Coronary artery (tissue), 2 donors: Measurements from ENCODE around the gene RFT1.
"Not testable (repeated sequence)": the region's sequence is repeated elsewhere in the genome, so short reads cannot be mapped to it uniquely, and the experiment has no call there.

Source experiments
- DNase-seq: peaks from one replicate; pipeline ENCODE4 v3.0.0-alpha.2; 2017; ENCODE audit warnings: low spot score
- H3K27ac ChIP-seq, 2 donors: fragments of 200-600 bp; sonication (generic); one replicate each; pipeline ENCODE4 v1.5.1; 2016 to 2019
- H3K4me3 ChIP-seq: fragments of 200-600 bp; sonication (generic); 2 replicates; pipeline ENCODE4 v1.5.1; 2016; ENCODE audit warnings: mild to moderate bottlenecking, moderate library complexity
- TF ChIP-seq, protein P1 (sequence below): fragments of 200-600 bp; sonication (generic); IDR thresholded peaks from one replicate; pipeline ENCODE4 v1.5.1; 2019; ENCODE audit warnings: antibody characterized with exemption

RFT1 gene

DNA sequence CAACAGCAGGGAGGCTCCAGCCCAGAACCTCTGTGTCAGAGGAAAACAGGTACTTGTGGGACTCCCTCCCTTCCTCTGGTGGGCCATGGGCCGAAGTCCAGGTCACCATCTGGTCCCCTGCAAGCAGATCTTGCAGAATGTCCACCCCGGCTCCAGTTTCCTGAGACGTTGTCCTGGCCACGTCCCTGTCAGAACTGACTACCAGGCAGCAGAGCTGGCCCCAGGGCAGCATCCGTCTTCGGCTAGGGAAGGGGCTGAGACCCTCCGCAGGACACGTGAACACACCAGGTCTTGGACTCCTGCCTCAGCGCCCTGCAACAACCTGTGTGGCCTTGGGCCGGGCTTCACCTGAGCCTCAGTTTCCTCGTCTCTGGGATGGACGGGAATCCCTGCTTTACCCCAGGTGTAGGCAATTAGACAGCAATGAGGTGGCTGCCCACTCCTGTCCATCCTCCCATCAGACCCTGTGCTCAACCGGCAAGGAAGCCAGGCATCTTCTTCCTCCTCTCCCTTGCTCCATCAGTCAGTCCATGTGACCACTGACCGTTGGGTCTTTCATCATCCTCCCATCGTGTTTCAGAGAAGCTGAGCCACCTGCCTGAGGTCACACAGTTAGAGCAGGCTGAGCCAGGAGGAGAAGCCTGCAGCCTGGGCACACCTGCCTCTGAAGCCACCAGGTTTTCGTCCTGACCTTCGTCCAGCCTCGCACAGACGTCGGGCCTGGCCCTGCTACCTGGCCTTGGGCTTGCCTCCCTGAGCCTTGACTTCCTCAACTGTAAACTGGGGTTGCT lies 21.8 kb upstream of the RFT1 start:
- Histone ChIP-seq H3K27ac (no peak overlapping the region), H3K4me3 (no peak overlapping the region)
- no peak for DNase-seq
- TF ChIP-seq, protein P1, sequence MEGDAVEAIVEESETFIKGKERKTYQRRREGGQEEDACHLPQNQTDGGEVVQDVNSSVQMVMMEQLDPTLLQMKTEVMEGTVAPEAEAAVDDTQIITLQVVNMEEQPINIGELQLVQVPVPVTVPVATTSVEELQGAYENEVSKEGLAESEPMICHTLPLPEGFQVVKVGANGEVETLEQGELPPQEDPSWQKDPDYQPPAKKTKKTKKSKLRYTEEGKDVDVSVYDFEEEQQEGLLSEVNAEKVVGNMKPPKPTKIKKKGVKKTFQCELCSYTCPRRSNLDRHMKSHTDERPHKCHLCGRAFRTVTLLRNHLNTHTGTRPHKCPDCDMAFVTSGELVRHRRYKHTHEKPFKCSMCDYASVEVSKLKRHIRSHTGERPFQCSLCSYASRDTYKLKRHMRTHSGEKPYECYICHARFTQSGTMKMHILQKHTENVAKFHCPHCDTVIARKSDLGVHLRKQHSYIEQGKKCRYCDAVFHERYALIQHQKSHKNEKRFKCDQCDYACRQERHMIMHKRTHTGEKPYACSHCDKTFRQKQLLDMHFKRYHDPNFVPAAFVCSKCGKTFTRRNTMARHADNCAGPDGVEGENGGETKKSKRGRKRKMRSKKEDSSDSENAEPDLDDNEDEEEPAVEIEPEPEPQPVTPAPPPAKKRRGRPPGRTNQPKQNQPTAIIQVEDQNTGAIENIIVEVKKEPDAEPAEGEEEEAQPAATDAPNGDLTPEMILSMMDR: no peak

DNA sequence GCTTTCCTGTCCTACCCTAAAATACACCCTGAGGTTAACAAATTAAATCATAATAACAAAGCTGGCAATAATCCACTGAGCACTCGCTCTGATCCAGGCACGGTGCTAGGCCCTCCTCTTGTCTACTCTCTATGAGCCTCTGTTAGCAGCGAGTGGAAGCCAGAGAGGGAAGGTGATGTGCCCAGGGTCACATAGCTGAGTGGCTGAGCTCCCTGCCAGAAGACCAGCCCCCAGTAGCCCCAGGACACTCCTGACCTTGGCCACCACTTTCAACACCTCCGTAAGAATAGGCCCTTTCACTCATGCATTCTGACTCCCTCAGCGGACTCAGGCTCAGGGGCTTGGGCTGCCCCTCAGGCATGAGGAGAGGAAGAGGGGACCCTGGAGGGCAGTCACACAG lies 21.2 kb upstream of the RFT1 start:
- no peak overlapping the region for H3K27ac ChIP-seq
- no peak overlapping the region for H3K4me3 ChIP-seq
- DNase-seq: no peak

DNA sequence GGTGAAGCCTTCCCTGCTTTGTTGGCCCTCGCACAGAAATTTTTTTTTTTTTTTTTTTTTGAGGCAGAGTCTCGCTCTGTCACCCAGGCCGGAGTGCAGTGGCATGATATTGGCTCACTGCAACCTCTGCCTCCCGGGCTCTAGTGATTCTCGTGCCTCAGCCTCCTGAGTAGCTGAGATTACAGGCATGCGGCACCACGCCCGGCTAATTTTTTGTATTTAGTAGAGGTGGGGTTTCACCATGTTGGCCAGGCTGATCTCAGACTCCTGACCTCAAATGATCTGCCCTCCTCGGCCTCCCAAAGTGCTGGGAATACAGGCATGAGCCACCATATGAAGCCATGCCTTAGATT lies 20.8 kb upstream of the RFT1 start:
- H3K4me3 ChIP-seq, DNase-seq, H3K27ac ChIP-seq: not testable (repeated sequence)

More for the DNA sequence above, 21.2 kb upstream of the RFT1 start:
- TF ChIP-seq, protein P1: no peak

DNA sequence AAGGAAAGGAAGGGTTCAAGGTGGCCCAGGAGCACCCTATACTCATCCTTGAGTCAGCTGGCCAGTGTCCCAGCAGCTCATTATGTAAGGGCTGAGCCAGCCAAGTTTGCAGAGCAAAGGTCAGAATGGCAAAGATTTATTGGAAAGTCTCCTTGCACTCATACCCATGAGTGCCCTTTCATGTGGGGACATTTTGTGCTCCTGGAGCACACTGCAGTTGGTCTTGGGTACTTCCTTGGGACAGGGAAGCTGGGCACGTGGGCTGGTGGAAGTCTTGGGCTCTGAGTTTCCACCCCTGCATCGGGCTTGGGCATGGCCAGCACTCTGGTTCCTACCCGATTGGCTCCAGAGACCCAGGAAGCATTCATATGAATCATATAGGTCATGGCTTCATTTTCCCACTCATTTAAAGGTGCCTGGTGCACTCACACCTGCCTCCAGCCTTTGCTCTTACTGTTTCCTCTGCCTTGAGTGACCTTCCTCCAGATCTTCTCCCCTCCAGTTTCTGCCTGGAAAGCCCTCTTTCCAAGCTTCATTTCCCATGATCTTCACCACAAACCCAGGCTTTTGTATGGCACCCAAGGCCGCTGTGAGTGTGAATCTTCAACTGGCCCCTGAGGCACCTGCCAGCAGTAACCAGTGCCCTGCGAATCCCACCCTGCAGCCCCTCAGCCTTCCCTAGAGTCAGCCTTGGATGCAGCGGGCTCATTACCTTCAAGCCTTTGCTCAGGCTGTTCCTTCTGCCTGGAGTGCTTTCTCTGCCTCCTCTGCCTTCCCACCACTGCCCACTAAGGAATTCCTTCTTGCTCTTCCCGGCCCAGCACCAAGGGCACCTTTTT lies 20.2 kb upstream of the RFT1 start:
- no peak overlapping the region for H3K4me3 ChIP-seq
- no peak overlapping the region for H3K27ac ChIP-seq
- TF ChIP-seq, protein P1: no peak
- no peak for DNase-seq

DNA sequence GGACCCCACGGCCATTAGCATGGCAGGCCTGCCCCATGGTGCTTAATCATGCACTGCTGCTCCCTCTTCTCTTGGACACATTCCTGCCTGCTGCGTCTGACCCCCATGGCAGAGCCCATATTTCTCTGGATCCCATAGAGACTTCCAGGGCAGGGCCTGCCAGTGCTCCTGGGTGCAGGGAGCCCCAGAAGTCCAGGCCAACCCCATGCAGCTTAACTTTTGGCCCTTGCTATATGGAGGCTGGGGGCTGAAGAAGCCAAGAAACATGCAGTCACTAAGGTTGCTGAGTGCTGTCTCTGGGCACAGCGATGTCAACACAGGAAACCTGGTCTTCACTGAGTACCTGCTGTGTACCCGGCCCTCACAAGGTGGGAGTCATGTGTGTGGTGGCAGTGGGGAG lies 19.5 kb upstream of the RFT1 start:
- DNase-seq: no peak
- no peak overlapping the region for H3K27ac ChIP-seq
- TF ChIP-seq, protein P1: no peak
- H3K4me3 ChIP-seq: no peak overlapping the region

DNA sequence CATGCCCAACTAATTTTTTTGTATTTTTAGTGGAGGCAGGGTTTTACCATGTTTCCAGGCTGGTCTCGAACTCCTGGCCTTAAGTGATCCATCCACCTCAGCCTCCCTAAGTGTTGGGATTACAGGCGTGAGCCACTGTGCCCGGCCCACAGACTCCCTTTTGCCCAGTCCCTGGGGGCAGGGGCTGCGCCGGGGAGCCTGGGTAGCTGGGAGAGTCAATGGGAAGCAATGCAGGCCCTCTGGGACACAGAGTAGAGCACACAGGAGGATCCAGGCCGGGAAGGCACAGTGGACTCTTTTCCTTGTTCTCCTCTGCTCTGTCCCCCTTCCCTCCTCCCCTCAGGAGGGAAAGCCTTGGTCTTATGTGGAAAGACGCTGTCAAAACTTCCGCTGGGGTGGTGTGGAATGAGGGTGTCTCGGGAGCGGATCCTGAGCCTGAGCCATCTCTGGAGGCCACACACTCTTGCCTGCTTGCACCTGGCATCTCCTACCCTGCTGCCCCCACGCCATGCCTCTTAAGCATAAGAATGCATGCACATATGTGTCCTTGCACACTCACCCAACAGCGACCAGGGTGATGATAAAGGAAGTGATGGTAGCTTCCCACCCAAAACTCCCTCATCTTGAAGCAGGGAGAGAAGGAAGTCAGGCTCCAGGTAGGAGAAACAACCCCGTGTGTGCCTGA lies 18.9 kb upstream of the RFT1 start:
- no peak for DNase-seq
- Histone ChIP-seq H3K27ac (no peak overlapping the region), H3K4me3 (no peak overlapping the region)
- TF ChIP-seq, protein P1: no peak

DNA sequence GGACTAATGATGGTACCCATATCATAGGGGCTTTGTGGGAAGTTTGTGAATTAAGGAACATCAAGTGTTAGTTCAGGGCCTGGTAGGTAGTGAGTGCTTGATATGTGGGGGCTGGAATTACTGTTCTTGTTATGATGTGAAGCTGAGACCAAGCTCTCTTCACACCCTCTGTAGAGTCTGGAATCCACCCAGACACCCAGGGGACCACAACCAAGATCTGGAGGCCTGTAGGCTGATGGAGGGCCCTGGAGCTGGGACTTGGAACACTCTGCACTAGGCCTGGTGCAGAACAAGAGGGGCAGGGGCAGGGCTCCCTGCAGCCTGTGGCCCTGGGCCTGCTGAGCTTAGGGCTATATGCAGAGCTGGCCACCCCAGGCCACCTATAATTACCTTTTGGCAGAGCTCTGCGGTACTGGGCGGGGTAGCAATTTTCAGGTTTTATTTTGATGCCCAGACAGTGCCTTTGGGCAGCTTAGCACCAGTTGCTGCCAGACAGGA lies 17.7 kb upstream of the RFT1 start:
- Histone ChIP-seq H3K4me3 (no peak overlapping the region), H3K27ac (no peak overlapping the region)
- DNase-seq: no peak
- TF ChIP-seq, protein P1: no peak
